NCI-H2171 treated with DMSO at 0.1 percent for 48 hours (cell line): ENCODE data around the gene SLC22A7.
A peak's percentile ranks its signal among the peaks of the same experiment; 100 is the strongest.
"Not testable (repeated sequence)": the region's sequence is repeated elsewhere in the genome, so short reads cannot be mapped to it uniquely, and the experiment has no call there.

ENCODE experiments used
- DNase-seq: peaks from one replicate; lab custom pipeline; 2025; lab: John Stamatoyannopoulos, UW

Gene SLC22A7

GRCh38 chr6:43301081-43301870 is 3.2 kb downstream of the SLC22A7 start:
- no peak for DNase-seq

- DNase-seq, result no peak
These were observed 4.1 kb downstream of the SLC22A7 start for GRCh38 chr6:43302126-43302525.

GRCh38 chr6:43303006-43303405 is 4.9 kb downstream of the SLC22A7 start:
- not testable (repeated sequence) for DNase-seq

DNA sequence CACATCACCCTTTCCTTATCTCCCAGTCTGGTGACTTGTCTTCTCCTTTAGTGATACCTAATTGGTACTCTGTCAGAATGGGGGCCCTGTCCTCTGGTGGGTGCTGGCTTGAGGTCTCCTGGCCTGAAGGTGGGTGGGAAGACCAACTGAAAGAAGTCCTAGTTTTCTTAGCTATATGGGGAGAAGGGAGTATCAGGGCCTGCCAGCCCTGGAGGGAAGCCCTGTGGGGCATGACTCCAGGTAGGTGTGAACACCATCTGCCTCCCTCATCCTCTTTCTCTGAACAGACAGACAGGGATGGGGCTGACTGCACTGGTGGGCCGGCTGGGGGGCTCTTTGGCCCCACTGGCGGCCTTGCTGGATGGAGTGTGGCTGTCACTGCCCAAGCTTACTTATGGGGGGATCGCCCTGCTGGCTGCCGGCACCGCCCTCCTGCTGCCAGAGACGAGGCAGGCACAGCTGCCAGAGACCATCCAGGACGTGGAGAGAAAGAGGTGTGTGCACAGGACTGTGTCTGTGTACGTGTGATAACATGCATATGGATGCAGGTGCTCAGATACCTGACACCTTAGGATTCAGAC is 5.8 kb downstream of the SLC22A7 start:
- DNase-seq, result peak; percentile 29

- DNase-seq, result no peak
These were observed 6.3 kb downstream of the SLC22A7 start for GRCh38 chr6:43304361-43304760.

DNA sequence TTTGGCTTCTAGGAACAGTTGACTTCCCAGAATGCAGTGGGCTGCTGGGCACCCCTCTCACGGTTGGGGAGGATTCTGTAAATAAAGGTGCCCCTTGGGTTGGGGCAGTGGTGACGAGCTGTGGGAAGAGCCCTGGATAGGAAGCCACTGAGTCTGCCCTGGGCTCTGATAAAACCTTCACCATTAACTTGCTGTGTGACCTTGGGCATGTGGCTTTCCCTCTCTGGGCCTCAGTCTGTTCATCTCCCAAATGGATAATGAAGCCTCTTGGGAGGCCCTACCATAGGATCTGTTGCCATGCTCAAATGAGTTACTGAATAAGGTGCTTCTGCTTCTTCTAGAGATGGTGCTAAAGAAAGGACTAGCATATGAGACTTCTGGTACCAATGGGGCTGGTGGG is 6.8 kb downstream of the SLC22A7 start:
- no peak for DNase-seq

DNA sequence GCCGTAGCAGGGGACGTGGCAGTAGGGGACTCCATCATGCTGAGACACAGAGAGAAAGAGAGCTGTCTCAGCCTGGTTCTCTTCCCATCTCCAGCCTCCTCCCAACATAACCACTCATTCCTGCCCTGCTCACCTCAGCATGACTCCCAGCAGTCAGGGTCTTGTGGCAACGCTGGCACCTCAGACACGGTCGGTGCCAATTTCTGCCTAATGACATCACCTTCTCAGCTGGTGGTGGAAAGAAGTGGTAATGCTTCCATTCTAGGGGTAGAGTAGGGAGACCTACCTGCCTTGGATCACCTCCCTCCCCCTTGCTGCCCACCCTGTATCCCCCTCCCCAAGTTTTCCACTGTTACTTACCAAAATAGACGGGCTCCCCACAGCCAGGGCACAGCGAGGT is 8.0 kb downstream of the SLC22A7 start:
- no peak for DNase-seq

DNA sequence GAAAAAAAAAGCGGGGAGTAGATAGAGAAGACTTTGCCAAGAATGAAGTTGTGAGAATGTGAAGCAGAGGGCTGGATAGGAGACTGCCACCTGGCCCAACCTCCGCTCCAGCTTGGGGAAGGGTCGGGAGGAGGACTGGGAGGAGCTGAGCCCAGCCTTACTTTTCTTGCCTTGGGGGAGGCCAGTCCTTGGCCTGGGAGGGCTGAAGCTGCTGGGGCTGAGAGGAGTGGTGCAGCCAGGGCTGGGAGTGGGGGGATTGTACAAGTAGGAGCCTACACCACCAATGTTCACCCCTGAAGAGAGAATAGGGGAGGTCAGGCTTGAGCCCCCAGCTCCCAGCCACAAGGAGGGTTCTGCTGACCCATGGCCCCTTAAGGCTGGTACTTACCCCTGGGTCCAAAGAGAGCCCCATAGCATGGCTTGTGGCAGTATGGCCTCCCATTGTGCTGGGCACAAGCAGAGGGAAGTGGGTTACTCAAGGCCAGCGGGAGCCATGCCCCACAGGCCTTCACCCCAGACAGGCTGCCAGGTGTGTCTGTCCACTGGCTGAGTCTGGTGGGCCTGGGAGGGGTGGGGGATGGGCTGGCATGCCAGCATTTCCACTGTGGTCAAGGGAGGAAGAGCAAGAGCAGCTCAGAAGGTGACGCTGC is 9.5 kb downstream of the SLC22A7 start:
- DNase-seq, result no peak

GRCh38 chr6:43308101-43308989 is 10.3 kb downstream of the SLC22A7 start, which contains the start of gene CRIP3:
Gene CRIP3, minus strand, starts transcription at chr6:43308826. Its CDS starts 34 bp downstream, at chr6:43308792.
- peak; percentile 53 for DNase-seq

DNA sequence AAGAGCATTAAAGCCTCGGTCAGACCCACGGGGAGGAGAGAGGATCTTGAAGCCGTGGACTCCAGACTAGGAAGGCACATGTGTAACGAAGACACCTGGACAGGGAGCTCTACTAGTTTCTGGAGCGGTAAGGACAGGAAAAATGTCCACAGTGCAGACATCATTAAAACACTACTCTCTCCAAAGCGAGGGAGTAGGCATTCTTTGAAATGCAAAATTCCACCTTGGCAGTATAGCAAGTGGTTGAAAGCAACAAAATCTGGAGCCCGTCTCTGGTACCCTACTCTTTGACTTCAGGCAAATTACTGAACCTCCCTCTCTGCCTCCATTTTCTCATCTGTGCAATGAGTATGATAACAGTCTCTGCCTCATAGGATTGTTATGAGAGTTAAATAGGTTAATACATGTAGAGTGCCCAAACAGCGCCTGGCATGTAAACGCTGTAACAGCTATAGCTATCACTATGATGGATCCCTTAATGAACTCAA is 11.0 kb downstream of the SLC22A7 start:
- no peak for DNase-seq

GRCh38 chr6:43310134-43310533 is 12.1 kb downstream of the SLC22A7 start:
- DNase-seq, result no peak

- no peak for DNase-seq
These were observed 12.6 kb downstream of the SLC22A7 start for GRCh38 chr6:43310624-43311023.

- no peak for DNase-seq
These were observed 13.6 kb downstream of the SLC22A7 start for GRCh38 chr6:43311666-43312065.

GRCh38 chr6:43313813-43314212 is 15.8 kb downstream of the SLC22A7 start:
- DNase-seq, result no peak

DNA sequence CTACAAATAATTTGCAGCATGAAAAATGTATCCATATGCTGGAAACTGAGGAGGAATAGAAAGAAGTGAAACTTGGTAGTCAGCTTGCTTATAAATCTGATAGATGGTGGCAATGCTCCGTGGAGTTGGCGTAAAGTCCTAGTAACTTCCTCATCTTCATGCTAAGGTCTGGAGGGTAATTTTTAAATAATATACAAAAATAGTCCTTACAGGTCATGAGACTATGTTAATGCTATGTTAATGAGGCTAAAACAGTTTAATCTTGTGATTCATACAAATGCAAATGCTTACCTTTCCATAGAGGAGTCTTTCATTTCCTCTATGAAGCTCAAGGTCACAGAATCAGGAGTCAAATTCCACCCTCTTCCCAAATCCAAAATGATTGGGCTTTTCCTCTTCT is 20.0 kb downstream of the SLC22A7 start:
- DNase-seq, result no peak

- no peak for DNase-seq
These were observed 27.8 kb downstream of the SLC22A7 start for GRCh38 chr6:43325876-43326275.

DNA sequence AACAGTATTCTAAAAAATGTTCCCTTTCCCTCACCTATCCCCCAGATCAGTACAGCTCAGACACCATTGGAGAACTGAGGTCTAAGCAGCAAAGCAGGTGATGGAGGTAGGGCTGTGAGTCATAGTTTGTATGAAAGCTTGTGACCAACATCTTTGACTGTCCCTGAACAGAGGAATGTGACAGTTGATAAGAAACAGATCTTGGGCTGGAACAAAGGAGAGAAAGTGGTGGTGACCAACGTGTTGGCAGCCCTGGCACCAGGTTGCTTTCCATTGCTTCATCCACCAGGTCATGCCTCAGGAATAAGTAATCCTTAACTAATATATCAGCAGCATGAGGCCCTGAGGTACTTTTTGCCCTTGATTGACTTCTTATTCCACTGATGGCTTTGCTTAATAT is 30.5 kb downstream of the SLC22A7 start:
- DNase-seq, result no peak

- DNase-seq, result no peak
These were observed 33.4 kb downstream of the SLC22A7 start for GRCh38 chr6:43331470-43331869.

DNA sequence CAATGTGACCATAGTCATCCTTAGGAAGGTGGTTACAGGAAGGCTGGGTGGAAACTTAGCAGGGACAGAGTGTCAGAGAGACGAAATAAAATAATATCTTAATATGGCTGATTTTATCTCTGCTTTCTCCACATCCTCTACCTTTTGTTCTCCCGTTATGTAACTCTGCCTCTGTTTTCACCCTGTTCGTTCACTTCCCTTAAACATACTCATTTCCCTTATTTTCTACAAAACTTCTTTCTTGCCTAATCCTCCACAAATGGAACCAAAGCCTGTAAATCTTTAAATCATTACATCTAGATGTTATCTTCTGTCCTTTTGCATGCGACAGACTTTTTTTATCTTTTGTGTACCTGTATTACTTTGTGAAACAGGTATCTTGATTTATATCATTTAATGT is 33.8 kb downstream of the SLC22A7 start:
- no peak for DNase-seq

GRCh38 chr6:43334466-43335095 is 36.5 kb downstream of the SLC22A7 start:
- peak; percentile 74 for DNase-seq

DNA sequence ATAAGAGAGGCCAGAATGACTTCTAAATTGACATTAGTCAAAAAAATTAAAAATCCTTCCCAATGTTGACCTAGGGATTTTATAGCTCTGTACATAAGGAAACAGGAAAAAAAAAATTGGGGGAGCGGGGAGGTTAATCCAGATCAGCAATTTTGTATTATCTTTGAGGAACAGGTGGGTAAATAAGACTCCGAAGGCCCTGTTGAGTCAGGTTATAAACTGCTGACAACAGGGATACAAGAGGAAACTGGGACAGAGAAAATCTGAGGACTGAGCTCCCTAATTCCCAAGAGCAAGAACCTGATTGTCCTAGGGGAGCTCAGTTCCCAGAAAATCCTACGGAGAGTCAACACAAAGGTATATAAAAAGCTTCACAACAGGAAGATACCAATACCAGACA is 37.4 kb downstream of the SLC22A7 start:
- no peak for DNase-seq

DNA sequence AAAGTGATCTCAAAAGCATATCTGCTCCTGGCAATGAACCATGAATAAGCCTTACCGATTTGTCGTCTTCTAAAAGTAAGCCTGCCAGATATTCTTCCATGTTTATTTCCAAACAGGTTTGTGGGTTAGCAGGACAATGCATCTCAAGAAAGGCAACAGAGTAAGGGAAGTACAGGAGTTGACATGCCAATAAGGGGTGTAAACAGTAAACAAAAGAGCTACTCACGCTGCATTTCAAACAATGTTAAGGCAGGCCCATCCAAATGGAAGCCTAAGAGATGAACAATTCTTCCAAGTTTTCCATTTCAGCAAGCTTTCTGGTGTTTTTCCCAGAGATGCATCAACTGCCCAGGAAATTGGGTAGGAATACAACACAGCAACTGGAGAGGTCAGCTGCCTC is 38.3 kb downstream of the SLC22A7 start:
- DNase-seq, result no peak
